Activated CD4-positive, alpha-beta T cell treated with anti-CD3 and anti-CD28 coated beads, Interleukin-2, amount 50 U/mL, for 24 hours (primary cell): Measurements from ENCODE around the gene GPAT2.
"Not testable (repeated sequence)": the region's sequence is repeated elsewhere in the genome, so short reads cannot be mapped to it uniquely, and the experiment has no call there.

Source experiments
- DNase-seq, 2 donors: peaks; one replicate each; pipeline ENCODE4 v3.0.0-alpha.2; 2020; ENCODE audit warnings: low read depth in 1 of 2, low spot score in 1 of 2

Gene GPAT2, protein sequence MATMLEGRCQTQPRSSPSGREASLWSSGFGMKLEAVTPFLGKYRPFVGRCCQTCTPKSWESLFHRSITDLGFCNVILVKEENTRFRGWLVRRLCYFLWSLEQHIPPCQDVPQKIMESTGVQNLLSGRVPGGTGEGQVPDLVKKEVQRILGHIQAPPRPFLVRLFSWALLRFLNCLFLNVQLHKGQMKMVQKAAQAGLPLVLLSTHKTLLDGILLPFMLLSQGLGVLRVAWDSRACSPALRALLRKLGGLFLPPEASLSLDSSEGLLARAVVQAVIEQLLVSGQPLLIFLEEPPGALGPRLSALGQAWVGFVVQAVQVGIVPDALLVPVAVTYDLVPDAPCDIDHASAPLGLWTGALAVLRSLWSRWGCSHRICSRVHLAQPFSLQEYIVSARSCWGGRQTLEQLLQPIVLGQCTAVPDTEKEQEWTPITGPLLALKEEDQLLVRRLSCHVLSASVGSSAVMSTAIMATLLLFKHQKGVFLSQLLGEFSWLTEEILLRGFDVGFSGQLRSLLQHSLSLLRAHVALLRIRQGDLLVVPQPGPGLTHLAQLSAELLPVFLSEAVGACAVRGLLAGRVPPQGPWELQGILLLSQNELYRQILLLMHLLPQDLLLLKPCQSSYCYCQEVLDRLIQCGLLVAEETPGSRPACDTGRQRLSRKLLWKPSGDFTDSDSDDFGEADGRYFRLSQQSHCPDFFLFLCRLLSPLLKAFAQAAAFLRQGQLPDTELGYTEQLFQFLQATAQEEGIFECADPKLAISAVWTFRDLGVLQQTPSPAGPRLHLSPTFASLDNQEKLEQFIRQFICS

DNA sequence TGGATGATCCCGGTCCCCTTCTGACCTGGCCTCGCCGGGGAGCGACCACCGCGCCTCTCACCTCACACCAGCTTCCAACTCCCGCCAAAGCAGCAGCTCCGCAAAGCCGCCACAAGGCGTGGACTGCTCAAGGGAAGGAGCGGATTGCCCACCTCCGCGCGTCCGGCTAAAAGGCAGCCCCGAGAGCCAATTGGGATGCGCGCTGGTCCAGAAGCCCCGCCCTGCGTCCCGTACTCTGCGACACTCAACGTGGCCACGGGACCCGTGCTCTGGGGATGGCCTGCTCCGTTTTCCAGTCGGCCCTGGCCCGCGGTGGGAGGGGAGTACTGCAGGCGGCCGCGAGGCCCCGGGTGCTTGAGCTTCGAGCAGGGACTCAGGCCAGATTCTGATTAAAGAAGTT is at the start of gene GPAT2:
Gene GPAT2 (minus strand): TSS at position 125 of the 400 bp plus-strand sequence. CDS start 2,557 bp downstream, outside the sequence.
- DNase-seq: not testable (repeated sequence)

DNA sequence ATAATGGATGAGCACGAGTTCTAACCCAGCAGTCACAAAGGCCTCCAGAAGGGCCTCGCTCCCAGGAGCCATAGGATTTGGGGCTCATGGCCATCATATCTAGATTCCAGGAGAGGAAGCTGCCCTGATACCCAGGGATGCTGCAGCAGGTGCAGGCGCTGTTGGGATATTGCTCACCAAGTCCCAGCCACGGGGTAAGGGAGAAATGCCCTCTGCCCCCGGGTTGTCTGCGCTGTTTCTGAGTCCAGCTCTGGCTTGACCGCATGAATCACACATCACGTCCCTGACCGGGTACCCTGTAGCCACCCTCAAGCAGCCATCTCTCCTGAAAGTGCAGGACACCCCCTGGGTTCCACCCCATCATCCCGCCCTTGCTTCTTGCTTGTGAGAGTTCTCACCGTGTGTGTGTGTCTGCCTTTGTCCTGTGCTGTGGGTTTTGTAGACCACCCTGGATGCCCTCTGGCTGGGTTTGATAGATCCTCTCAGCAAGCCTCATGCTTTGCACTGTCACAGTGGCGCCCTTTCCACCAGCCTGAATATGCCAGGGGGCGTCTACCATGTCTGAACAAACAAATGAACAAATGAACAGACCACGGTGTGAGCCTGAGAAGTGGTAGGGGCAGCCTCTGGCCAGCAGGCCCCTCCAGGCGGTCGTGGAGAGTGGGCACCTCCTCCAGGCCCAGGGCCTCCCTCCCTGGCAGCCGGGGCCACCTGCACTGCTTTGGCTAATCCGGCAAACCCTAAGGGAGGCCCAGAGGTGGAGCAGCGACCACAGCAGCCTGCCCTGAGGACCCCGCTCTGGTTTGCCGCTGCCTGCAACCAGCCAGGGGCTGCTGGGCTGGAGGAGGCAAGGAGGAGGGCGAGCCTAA is 49.5 kb upstream of the GPAT2 start:
- DNase-seq: no peak

DNA sequence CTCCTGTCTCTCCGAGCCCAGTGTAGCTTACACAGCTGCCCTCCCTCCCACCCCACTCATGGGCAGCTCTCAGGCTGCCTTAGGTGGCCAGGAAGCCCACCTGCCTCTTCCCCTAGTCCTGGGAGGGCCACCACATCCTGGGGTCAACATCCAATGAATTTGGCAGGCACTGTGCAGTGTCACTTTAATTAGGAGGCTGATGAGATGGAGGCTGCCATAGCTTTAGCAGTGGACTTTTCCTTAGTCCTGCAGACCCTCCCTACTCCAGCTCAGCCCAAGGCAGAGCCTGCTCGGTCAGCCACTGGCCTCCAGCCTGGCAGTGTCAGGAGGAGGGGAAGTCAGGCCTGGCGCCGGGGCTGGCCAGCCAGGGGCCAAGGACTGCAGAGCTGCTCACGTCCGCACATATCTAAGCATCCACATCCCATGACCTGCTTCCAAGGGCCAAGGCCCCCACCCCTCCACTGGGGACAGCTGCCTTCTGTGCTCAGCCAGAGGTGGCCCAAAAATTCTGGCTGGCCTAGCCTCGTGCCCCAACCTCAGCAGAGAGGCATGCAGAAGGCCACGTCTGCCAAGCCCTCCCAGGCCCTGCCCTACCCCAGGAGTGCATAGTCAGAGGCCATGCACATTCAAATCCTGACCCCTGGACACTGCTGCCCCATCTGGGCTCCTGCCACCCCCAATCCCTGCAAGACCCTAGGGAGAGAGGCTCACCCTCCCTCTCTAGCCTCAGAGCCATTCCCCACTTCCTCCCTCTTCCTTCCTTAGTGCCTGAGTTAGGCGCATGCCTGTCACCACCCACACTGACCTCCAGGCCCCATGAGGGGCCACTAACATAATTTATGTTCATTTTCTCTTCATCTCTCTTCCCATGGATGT is 48.6 kb upstream of the GPAT2 start:
- no peak for DNase-seq

DNA sequence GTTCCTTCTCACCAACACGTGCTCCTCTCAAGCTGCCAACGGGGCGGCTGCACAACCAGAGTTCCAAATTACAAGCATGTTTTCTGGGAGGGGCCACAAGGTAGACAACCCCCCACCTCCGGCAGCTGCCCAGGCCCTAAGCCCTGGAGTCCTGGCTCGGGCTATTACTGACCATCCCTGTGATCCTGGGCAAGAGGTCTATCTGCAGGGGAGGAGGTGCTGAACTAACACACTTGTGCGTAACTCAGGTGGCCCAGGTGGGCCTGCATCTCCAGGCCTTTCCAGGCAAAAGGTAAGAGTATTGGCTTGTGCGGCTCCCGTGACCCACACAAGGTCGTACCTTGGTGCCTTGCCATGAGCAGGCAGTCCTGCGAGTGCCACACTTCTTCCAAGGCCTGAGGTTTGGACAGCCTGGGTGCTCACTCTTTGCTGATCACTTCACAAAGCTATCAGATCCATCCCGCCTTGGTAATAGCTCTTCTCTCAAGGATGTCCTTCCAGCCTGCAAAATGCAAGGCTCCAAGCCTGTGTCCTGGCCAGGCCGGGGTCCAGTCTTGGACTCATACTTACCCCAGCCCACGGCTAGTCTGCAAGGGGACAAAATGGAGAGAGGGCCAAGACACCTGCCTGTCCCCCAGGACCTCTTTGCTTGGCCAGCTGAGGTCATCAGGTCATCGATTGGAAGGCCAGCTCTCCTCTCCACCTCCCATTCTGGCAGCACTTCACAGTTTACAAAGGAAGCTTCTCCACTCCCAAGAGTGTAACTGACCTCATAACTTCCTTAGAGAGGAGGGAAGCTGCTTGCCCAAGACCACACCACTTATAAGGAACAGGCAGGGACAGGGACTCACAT is 47.7 kb upstream of the GPAT2 start:
- DNase-seq: no peak

DNA sequence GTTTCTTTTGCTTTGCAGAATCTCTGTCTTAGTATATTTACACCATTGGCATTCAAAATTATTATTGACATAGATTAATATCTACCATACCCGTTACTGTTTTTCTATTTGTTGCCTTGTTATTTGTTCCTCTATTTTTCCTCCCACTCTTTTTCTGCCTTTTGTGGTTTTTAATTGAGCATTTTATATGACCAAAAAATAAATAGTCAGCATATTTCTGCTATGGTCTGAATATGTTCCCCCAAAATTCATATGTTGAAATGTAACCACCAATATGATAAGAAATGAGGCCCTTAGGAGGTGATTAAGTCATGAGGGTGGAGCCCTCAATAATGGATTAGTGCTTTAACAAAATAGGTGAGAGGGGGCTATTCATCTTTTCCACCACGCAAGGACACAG is 46.3 kb upstream of the GPAT2 start:
- no peak for DNase-seq

DNA sequence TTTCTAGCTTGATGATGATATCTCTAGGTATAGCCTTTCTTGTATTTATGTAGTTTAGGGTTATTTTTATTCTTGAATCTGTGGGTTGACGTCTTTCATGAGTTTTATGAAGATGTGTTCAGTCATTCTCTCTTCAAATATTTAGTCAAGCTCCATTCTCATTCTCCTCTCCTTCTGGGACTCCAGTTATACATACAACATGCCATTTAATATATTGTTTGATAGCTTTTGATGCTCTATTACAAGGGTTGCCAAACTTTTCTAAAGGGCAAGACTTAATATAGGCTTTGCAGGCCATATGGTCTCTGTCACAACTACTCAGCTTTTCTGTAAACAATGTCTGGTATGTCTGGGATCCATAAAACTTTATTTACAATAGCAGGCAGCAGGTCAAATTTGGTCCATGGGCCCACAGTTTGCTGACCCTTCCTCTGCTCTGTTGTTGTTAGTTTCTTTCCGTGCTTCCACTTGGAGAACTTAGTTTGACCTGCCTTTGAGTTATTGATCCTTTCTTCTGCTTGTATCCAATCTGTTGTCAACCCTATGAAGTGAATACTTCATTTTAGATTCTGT is 40.6 kb upstream of the GPAT2 start:
- DNase-seq: no peak

DNA sequence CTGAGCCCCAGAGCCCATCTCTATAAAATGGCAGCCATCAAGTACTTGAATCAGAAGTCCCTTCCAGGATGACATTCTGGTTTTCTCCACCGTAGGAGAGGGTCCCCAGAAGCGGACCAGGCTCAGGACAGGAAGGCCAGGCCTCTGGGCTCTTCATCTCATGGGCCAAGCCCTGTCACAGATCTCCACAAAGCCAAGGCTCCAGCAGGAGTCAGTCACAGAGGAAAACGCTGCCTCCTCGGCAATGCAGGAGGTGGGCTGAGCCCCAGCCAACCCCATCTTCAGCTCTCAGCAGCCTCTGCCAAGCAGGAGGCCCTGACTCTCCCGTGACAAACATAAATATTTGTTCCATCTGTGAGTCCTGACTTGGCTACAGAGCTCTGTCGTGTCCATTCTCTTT is 39.4 kb upstream of the GPAT2 start:
- no peak for DNase-seq

DNA sequence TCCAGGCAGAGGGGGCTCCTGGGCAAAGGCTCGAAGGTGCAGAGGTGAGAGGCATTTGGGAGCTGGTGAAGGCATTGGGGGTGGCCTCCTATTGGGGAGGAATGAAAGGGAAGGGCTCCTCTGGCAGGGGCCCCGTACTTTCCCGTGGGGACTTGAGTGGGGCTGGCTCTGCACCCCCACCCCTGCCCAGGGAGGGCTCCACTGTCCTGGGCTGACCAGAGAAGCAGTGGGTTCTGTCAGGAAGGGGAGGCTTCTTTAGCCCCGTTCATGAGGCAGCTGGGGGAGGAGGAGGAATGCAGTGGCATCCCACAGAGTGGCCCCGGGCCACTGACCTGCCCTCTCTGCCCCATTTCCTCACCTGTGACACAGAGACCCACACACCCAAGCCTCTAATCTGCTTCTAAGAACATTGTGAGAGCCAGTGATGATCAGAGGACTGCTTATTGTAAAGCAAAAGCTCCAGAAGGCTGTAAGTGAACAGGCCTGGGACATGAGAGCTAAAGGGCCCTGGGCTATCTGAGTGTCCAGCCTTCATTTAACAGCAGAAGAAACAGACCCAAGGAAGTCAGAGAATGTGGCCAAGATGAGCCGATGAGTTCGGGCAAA is 38.6 kb upstream of the GPAT2 start:
- no peak for DNase-seq

DNA sequence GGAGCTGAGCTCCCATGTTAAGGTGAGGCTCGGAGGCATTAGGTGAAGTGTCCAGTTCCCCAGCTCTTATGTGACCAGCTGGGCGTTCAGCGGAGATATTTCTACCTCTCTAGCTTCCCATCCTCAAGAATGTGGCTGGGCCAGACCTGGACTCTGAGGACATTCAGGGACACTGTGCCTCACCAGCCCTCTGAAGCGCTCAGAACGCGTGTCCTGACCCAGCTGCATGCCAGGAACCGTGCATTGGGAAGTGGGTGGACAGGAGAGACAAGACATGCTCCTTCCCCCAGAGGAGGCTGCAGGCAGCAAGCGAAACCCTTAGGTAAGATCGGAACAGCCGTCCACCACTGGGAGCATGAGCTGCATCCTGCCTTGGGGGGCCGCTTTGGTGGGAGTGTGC is 38.0 kb upstream of the GPAT2 start:
- DNase-seq: no peak

DNA sequence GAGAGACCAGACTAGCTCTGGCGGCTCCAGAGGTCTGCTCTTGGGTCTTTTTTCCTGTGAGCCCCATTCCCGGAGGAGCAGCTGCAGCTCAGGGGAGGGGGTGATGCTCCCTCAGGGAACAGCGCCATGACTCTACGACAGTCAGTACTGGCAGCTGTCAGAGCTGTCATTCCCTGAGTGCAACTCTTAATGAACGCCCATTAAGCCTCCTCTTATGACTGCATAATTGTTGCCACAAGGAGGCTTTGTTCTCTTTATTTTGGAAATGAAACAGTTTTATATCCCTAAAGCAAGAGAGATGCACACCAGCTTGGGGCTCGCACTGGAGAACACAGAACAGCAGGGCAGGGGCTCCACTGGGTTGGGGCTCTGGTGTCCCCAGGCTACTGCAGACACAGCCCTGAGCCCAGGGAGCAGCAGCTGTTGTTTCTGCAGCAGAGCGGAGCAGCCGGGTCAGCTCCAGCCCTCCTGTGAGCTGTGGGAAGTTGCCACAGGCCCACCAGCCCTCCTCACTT is 37.3 kb upstream of the GPAT2 start:
- not testable (repeated sequence) for DNase-seq

DNA sequence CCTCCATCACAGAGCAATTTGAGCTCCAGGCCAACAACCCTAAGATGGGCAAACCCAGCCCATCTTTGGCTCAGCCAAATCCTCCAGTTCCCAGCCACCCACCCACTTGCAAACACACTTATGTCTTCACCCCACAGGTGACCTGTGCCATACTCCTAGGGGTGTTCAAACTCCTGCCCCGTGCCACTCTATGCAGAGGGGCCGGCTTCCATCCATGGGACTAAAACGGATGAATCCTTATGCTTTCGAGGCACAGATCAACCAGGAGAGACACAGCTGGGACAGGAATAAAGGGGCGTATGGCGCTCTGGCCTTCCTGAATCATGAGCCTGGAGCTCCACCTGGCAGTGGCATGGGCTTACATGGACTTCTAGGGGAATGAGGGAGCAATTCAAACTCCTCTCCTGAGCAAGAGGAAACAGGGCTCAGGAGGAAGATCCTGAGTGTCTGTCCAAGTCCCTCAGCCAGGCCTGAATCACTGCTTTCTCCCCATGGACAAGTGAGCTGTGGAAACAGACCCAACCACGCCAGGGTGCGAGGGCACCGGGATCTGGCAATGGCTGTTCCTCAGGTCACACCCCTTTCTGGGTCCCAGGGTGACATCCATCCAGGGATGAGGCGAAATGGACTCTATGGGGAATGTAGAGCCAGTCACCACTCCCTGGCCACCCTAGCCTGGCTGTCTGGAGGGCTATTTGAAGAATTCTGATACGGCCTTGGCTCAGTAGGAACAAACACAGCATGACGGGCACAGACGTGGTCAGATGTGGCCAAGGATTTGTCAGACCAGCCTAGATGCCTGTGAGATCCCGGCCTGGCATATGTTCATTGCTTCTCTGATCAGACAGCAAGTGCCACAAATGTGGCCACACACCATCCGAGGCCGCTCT is 36.6 kb upstream of the GPAT2 start:
- DNase-seq: not testable (repeated sequence)

DNA sequence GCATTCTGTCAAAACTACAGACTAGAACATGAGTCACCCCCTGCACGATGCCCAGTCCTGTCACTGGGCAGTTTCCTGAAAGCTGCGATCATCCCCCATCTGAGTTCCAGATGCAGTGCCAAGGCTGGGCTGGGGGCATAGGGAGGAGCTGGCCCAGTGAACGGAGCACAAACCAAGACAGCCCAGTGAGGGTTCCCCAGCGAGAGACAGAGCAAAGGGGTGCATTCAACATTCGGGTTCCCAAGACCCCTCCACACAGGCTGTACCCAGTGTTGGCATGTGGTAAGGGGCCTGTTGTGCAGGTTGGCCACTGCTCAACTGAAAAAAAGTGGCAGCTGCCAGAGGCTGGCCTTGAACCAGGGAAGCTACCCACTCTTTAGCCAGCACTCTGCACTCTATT is 35.6 kb upstream of the GPAT2 start:
- not testable (repeated sequence) for DNase-seq

DNA sequence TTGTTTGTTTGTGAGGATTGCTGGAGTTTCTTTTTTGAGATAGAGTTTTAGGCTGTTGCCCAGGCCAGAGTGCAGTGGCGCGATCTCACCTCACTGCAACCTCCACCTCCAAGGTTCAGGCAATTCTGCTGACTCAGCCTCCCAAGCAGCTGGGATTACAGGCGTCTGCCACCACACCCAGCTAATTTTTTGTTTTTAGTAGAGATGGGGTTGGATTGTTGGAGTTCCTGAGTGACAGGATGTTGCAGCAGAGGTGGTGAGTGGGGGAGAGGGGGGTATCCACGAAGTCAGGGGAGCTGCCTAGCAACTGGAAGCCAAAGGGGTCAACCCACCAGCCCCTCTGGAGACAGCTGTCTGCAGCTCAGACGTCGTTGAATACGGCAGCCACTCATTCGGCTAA is 35.2 kb upstream of the GPAT2 start:
- DNase-seq: not testable (repeated sequence)

DNA sequence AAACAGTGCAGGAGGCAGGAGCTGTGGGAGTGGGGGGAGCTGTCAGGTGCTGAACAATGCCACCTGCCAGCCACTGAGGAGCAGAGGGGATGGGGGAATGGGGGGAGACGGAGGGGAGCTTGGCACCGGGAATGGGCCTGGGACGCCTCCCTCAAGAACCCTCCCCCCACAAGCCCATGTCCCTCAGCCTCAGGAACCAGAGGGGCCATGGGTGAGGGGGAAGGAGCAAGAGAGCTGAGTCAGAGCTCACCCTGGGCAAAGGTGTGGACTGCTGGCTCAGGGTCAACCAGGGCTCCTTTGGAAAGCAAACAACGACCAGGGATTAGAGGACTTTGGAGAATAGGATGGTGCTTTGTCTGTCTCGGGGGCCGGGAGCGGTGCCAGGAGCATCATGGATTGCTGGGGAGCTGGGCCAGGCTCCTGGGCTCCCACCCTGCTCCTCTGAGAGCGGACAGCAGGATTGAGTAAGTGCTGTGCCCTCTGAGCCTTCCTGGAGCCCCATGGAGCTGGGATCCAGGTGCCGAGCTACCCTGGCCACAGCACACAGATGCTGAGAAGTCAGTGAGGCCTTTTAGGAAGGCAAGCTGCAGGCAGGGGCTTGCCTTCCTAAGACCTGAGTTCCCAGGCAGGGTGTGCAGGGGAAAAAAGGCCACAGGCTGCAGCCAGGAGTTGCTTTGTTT is 33.3 kb upstream of the GPAT2 start:
- DNase-seq: not testable (repeated sequence)

DNA sequence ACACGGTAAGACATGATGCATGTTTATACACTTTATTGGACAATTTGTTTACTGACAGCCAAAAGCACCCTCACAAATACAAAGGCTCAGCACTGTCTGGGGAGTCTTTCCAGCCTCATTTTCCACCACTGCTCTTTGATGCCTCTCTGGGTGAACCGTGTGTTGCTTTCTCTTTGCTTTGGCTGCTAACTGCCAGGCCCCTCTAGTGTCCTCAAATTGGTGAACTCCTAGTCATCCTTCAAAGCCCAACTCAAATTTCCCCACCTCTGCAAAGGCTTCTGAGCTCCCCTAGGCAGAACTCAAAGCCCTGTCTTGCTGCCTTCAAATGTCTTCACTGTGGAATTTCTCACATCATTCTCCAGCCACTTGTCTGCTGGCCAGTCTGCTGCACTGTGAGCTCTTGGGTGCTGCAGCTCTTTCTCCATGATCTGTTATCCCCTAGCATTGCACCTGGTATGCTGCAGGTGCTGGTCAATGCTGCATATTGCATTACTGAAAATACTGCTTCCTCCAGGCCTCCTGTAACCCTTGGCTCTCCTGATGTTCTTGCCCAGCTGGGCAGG is 32.5 kb upstream of the GPAT2 start:
- DNase-seq: not testable (repeated sequence)

DNA sequence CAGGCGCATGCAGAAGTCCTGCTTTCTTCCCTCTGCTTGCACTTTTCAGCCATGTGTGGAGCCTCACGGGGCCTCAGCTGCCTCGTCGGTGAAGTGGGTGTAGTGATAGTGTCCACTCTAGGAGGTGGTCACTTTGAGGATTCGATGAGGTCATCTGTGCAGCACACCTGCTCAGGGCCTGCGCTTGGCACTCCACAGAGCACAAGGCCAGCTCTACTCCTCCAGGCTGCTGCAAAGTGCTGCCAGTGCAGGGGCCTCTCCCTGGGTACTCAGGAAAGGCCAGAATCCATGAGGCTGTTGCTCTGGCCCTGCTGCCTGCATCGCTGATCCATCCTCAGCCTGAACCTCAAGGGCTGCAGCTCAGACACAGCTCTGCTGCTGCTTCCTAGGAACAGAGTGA is 31.8 kb upstream of the GPAT2 start:
- not testable (repeated sequence) for DNase-seq

DNA sequence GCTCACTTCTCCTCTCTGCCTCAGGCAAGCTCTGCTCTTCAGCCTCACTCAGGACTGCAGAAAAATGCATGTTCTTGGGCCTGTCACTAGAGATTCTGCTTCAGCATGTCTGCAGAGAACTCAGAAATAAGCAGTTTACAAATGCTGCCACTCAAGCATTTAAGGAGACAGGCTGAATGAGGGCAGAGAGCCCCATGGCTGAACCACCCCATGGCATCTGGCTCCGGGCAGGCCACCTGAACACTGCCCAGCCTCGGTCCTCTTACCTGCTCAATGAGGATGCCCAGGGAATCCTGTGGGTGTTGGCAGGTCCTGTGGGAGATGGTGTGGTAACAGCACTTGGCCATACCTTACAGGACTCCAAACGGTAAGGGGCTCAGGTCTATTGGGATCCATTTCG is 31.2 kb upstream of the GPAT2 start:
- not testable (repeated sequence) for DNase-seq
